Mesothelial cell of epicardium (in vitro differentiated cells): ENCODE measurements around the gene OR5T3. TPM values are rescaled to one million over a fixed set of nuclear protein-coding genes. Genes with fewer than 3 reads are reported as not detected.

Source experiments
- DNase-seq, 2 experiments: peaks; one replicate each; pipeline ENCODE4 v3.0.0; 2021; ENCODE audit warnings: low spot score in 2 of 2; ENCODE audit not compliant: unreplicated experiment in 2 of 2
- H3K27ac Mint-ChIP-seq: 2 replicates; pipeline ENCODE4 v1.8.0; 2021; ENCODE audit warnings: mixed read lengths
- H3K27me3 Mint-ChIP-seq: 2 replicates; pipeline ENCODE4 v1.8.0; 2021; ENCODE audit warnings: low read depth, mixed read lengths
- H3K36me3 Mint-ChIP-seq: 2 replicates; pipeline ENCODE4 v1.8.0; 2021; ENCODE audit warnings: mixed read lengths
- H3K4me1 Mint-ChIP-seq: 2 replicates; pipeline ENCODE4 v1.8.0; 2021; ENCODE audit warnings: mixed read lengths
- H3K4me3 Mint-ChIP-seq: 2 replicates; pipeline ENCODE4 v1.8.0; 2021; ENCODE audit warnings: mild to moderate bottlenecking, moderate library complexity, mixed read lengths
- H3K9me3 Mint-ChIP-seq: 2 replicates; pipeline ENCODE4 v1.8.0; 2021; ENCODE audit warnings: mixed read lengths
- CTCF ChIP-seq: fragments of 200-600 bp; sonication (generic); IDR thresholded peaks from one replicate; pipeline ENCODE4 v1.5.0; 2021; ENCODE audit warnings: antibody characterized with exemption; ENCODE audit not compliant: unreplicated experiment
- total RNA-seq: library from RNA; stranded (reverse); gene quantifications from 3 replicates; pipeline ENCODE4 v1.2.1, GENCODE V29; 2021

Gene OR5T3
- total RNA-seq, 1 donor from 2014 or later: not detected

- no peaks in the 10 kb centered on the region for H3K27me3 Mint-ChIP-seq
- peaks cover 11% of the 10 kb centered on the region for H3K9me3 Mint-ChIP-seq
- no peak within 1 kb of the TSS for H3K4me3 Mint-ChIP-seq
- TF ChIP-seq CTCF: no peak
- DNase-seq: no peak
- no peaks in the 10 kb centered on the region for H3K4me1 Mint-ChIP-seq
- no peaks in the 10 kb centered on the region for H3K36me3 Mint-ChIP-seq
- H3K27ac Mint-ChIP-seq: no peak within 1 kb of the TSS
These were observed 21.8 kb downstream of the OR5T3 start, which contains the start of gene OR5T1 for GRCh38 chr11:56273854-56274253. Gene OR5T1 (plus strand): TSS chr11:56274154. CDS start chr11:56275639, 1,485 bp downstream.

- no peak for TF ChIP-seq CTCF
- H3K27me3 Mint-ChIP-seq: no peaks in the 10 kb centered on the region
- H3K36me3 Mint-ChIP-seq: no peaks in the 10 kb centered on the region
- H3K27ac Mint-ChIP-seq: no peak within 1 kb of the TSS
- no peaks in the 10 kb centered on the region for H3K4me1 Mint-ChIP-seq
- no peaks in the 10 kb centered on the region for H3K9me3 Mint-ChIP-seq
- DNase-seq: no peak
- H3K4me3 Mint-ChIP-seq: no peak within 1 kb of the TSS
These were observed 40.1 kb downstream of the OR5T3 start, which contains the start of gene OR8H1 for GRCh38 chr11:56292154-56292553. Gene OR8H1 (minus strand): TSS chr11:56292254. CDS start chr11:56291062, 1,192 bp downstream.

GRCh38 chr11:56296898-56297297 is 44.8 kb downstream of the OR5T3 start:
- no peak for TF ChIP-seq CTCF
- no peaks in the 10 kb centered on the region for H3K9me3 Mint-ChIP-seq
- no peak for DNase-seq
- H3K27ac Mint-ChIP-seq: no peak overlapping the region
- no peaks in the 10 kb centered on the region for H3K36me3 Mint-ChIP-seq
- H3K27me3 Mint-ChIP-seq: no peaks in the 10 kb centered on the region
- H3K4me1 Mint-ChIP-seq: no peaks in the 10 kb centered on the region
- no peak overlapping the region for H3K4me3 Mint-ChIP-seq

Other genes with a start within 250 kb of the OR5T3 start
- gene OR5AS1, start 224.6 kb upstream of the OR5T3 start, total RNA-seq: not detected in 3 replicates
- not detected in 3 replicates for gene OR8I2, start 158.9 kb upstream of the OR5T3 start, total RNA-seq
- not detected in 3 replicates for gene OR8H2, start 148.6 kb upstream of the OR5T3 start, total RNA-seq
- not detected in 3 replicates for gene OR8H3, start 129.9 kb upstream of the OR5T3 start, total RNA-seq
- not detected in 3 replicates for gene OR8J3, start 112.1 kb upstream of the OR5T3 start, total RNA-seq
- not detected in 3 replicates for gene OR8K5, start 91.9 kb upstream of the OR5T3 start, total RNA-seq
- not detected in 3 replicates for gene OR5J2, start 75.6 kb upstream of the OR5T3 start, total RNA-seq
- gene OR5T2, start 18.0 kb upstream of the OR5T3 start, total RNA-seq: not detected in 3 replicates
- gene OR5T1, start 21.9 kb downstream of the OR5T3 start, total RNA-seq: not detected in 3 replicates
- not detected in 3 replicates for gene OR8H1, start 40.0 kb downstream of the OR5T3 start, total RNA-seq
- not detected in 3 replicates for gene OR8K3, start 62.9 kb downstream of the OR5T3 start, total RNA-seq
- gene OR8K1, start 93.8 kb downstream of the OR5T3 start, total RNA-seq: not detected in 3 replicates
- gene OR8J1, start 102.0 kb downstream of the OR5T3 start, total RNA-seq: not detected in 3 replicates
- gene OR8U1, start 123.4 kb downstream of the OR5T3 start, total RNA-seq: not detected in 3 replicates
- gene OR5AL1, start 160.4 kb downstream of the OR5T3 start, total RNA-seq: not detected in 3 replicates
- not detected in 3 replicates for gene OR5M3, start 221.1 kb downstream of the OR5T3 start, total RNA-seq
- gene OR5M8, start 239.1 kb downstream of the OR5T3 start, total RNA-seq: not detected in 3 replicates